ENCODE results near the gene GUCY1A1.

GUCY1A1 gene

GRCh38 chr4:155742310-155743015, 75.8 kb downstream of the GUCY1A1 start:
- no peak for DNase-seq

GRCh38 chr4:155745984-155746383, 79.3 kb downstream of the GUCY1A1 start:
- DNase-seq = no peak

GRCh38 chr4:155748039-155748438, 81.4 kb downstream of the GUCY1A1 start:
- DNase-seq = no peak

GRCh38 chr4:155749041-155749440, 82.4 kb downstream of the GUCY1A1 start:
- DNase-seq = no peak

GRCh38 chr4:155751569-155751968, 84.9 kb downstream of the GUCY1A1 start:
- no peak for DNase-seq

GRCh38 chr4:155757745-155758265, 91.2 kb downstream of the GUCY1A1 start:
- no peak for DNase-seq

- DNase-seq = peak; percentile 17
These were observed 92.1 kb downstream of the GUCY1A1 start, which contains the start of gene GUCY1B1 for GRCh38 chr4:155758481-155759371. Gene GUCY1B1 (plus strand): TSS chr4:155759021. CDS start chr4:155759141, 120 bp downstream.

- no peak for DNase-seq
These were observed 93.0 kb downstream of the GUCY1A1 start for GRCh38 chr4:155759372-155760252.

- DNase-seq = no peak
These were observed 94.4 kb downstream of the GUCY1A1 start for GRCh38 chr4:155761047-155761446.

- DNase-seq = no peak
These were observed 95.3 kb downstream of the GUCY1A1 start for GRCh38 chr4:155761916-155762315.

- no peak for DNase-seq
These were observed 95.7 kb downstream of the GUCY1A1 start for GRCh38 chr4:155762334-155762733.

GRCh38 chr4:155763551-155763950, 96.9 kb downstream of the GUCY1A1 start:
- no peak for DNase-seq

GRCh38 chr4:155765149-155765548, 98.5 kb downstream of the GUCY1A1 start:
- DNase-seq = no peak

- DNase-seq = no peak
These were observed 100.0 kb downstream of the GUCY1A1 start for GRCh38 chr4:155766622-155767021.

GRCh38 chr4:155768370-155768769, 101.7 kb downstream of the GUCY1A1 start:
- no peak for DNase-seq

- DNase-seq = no peak
These were observed 102.4 kb downstream of the GUCY1A1 start for GRCh38 chr4:155769090-155769489.

GRCh38 chr4:155772459-155773195, 106.0 kb downstream of the GUCY1A1 start:
- no peak for DNase-seq

GRCh38 chr4:155773196-155773800, 106.7 kb downstream of the GUCY1A1 start:
- no peak for DNase-seq

GRCh38 chr4:155774033-155774432, 107.4 kb downstream of the GUCY1A1 start:
- no peak for DNase-seq

GRCh38 chr4:155777971-155778735, 111.5 kb downstream of the GUCY1A1 start:
- DNase-seq = no peak

- DNase-seq = no peak
These were observed 114.1 kb downstream of the GUCY1A1 start for GRCh38 chr4:155780775-155781174.

Data from NCI-H2029 treated with DMSO at 0.1 percent for 48 hours (cell line).